Kidney (tissue), 14 donors: Measurements from ENCODE around the gene RGP1. TPM values are rescaled to one million over a fixed set of nuclear protein-coding genes. Genes with fewer than 3 reads are reported as not detected.

Experiments used
- DNase-seq, 5 donors: peaks; one replicate each; pipeline ENCODE4 v3.0.0-alpha.2; 2013 to 2020
- FAIRE-seq: peaks from 2 replicates; lab custom pipeline; 2012; peaks lifted over from hg19 to GRCh38; lab: Jason Lieb, UNC
- H3K27ac ChIP-seq, 2 donors: one replicate each; pipeline ENCODE4 v1.7.0; 2013; ENCODE audit warnings: low read depth in 2 of 2, low read length in 2 of 2, inconsistent platforms in 1 of 2
- H3K27me3 ChIP-seq: one replicate; pipeline ENCODE4 v1.7.1; 2013; ENCODE audit warnings: low read length, inconsistent platforms; ENCODE audit not compliant: control insufficient read depth, insufficient read depth
- H3K36me3 ChIP-seq, 3 donors: one replicate each; pipeline versions ENCODE4 v1.7.0 to v1.7.1; 2013; ENCODE audit warnings: low read length in 3 of 3, control low read depth in 1 of 3, inconsistent platforms in 1 of 3; ENCODE audit not compliant: insufficient read depth in 3 of 3, control insufficient read depth in 2 of 3
- H3K4me1 ChIP-seq, 3 donors: one replicate each; pipeline versions ENCODE4 v1.7.0 to v1.7.1; 2013; ENCODE audit warnings: low read length in 3 of 3, inconsistent platforms in 1 of 3, low read depth in 1 of 3; ENCODE audit not compliant: control insufficient read depth in 2 of 3, insufficient read depth in 2 of 3
- H3K4me3 ChIP-seq, 3 donors: one replicate each; pipeline versions ENCODE4 v1.7.0 to v1.8.1; 2013; ENCODE audit warnings: low read length in 3 of 3, control low read depth in 1 of 3, inconsistent platforms in 1 of 3
- H3K9ac ChIP-seq, 3 donors: one replicate each; pipeline versions ENCODE4 v1.7.0 to v1.7.1; 2013; ENCODE audit warnings: low read length in 3 of 3, control low read depth in 1 of 3, inconsistent platforms in 1 of 3
- H3K9me3 ChIP-seq, 3 donors: one replicate each; pipeline versions ENCODE4 v1.7.0 to v1.7.1; 2013; ENCODE audit warnings: low read length in 3 of 3, control low read depth in 1 of 3, inconsistent platforms in 1 of 3; ENCODE audit not compliant: control insufficient read depth in 2 of 3, insufficient read depth in 1 of 3
- CTCF ChIP-seq: IDR thresholded peaks from 3 replicates; pipeline ENCODE4 v1.5.1; 2012; ENCODE audit warnings: mild to moderate bottlenecking, moderate library complexity, borderline replicate concordance; ENCODE audit not compliant: insufficient read depth; ENCODE audit errors: extremely low read depth
- intact Hi-C: fragments of 100-400 bp; cut with DNase I; formaldehyde crosslinking; loops from one replicate; pipeline ENCODE4 v1.11.1; 2022
- polyA plus RNA-seq: library from polyadenylated mRNA; stranded (reverse); fragments of 350-450 nt; fragmentation: Illumina TruSeq; extraction: RNeasy Lipid Tissue Mini Kit (QIAGEN cat#74804); gene quantifications from one replicate; pipeline ENCODE4 v1.2.3, GENCODE V29; 2014; ENCODE audit warnings: low read depth, low replicate concordance; ENCODE audit not compliant: insufficient read depth
- total RNA-seq: library from RNA; stranded (reverse); fragmentation: NEBNext Ultra II Directional; extraction: Animal tissue kit (Norgen Biotek cat#: 25700); gene quantifications from one replicate; pipeline ENCODE4 v1.2.1, GENCODE V29; 2021
- donor health status: control.
- donor health status: control.
- donor health status: control.
- donor health status: control.
- donor health status: control.
- donor health status: DM: yes; HTN: yes; CAD: no.
- donor health status: Normal renal cell carcinoma (clear cell type).

The RGP1 gene
- total and polyA plus RNA-seq, 2 donors from 2014 or later, result 11.0 to 39.2 TPM

- H3K27ac ChIP-seq, result no peak overlapping the region
- H3K27me3 ChIP-seq, result no peaks in the 10 kb centered on the region
- H3K4me3 ChIP-seq, result no peak overlapping the region
- TF ChIP-seq CTCF, result peak; percentile 91
- no peaks in the 10 kb centered on the region for H3K36me3 ChIP-seq
- FAIRE-seq, result peak; percentile 52
- peaks cover 0 to 9% (median 3%) of the 10 kb centered on the region in 3 donors for H3K4me1 ChIP-seq
- H3K9me3 ChIP-seq, result no peaks in the 10 kb centered on the region
- H3K9ac ChIP-seq, result peak overlapping the region in 1 of 3 donors; percentile 26
- DNase-seq, result peak; percentile 81 to 94 (median 86)
- intact Hi-C loops, result loop anchor here (5.0 kb wide), 1 partner anchor 92 kb away; no protein-coding TSS in a partner anchor
These were observed 41.6 kb downstream of the RGP1 start for GRCh38 chr9:35790385-35791296.

- no peaks in the 10 kb centered on the region for H3K9me3 ChIP-seq
- H3K36me3 ChIP-seq, result no peaks in the 10 kb centered on the region
- TF ChIP-seq CTCF, result no peak
- intact Hi-C loops, result loop anchor here (5.0 kb wide), 1 partner anchor 91 kb away; no protein-coding TSS in a partner anchor
- FAIRE-seq (no peak), DNase-seq (peak; percentile 32 to 86 (median 70))
- H3K27ac ChIP-seq, result no peak within 1 kb of the TSS
- H3K27me3 ChIP-seq, result no peaks in the 10 kb centered on the region
- H3K4me3 ChIP-seq, result peak within 1 kb of the TSS in 2 of 3 donors; percentile 44 to 52
- H3K4me1 ChIP-seq, result peaks cover 0 to 9% (median 3%) of the 10 kb centered on the region in 3 donors
- peak within 1 kb of the TSS in 1 of 3 donors; percentile 78 for H3K9ac ChIP-seq
These were observed 42.3 kb downstream of the RGP1 start, which contains the start of gene NPR2 for GRCh38 chr9:35791297-35791921. NPR2 (plus strand) TSS chr9:35791591; CDS start chr9:35792409, 818 bp downstream.

GRCh38 chr9:35792024-35792813, 43.1 kb downstream of the RGP1 start:
- H3K36me3 ChIP-seq, result no peaks in the 10 kb centered on the region
- peaks cover 0 to 9% (median 3%) of the 10 kb centered on the region in 3 donors for H3K4me1 ChIP-seq
- no peak for TF ChIP-seq CTCF
- no peak overlapping the region for H3K4me3 ChIP-seq
- H3K27me3 ChIP-seq, result no peaks in the 10 kb centered on the region
- FAIRE-seq (no peak), DNase-seq (peak in 1 of 5 donors; percentile 54)
- H3K9ac ChIP-seq, result no peak overlapping the region
- H3K9me3 ChIP-seq, result no peaks in the 10 kb centered on the region
- no peak overlapping the region for H3K27ac ChIP-seq
- intact Hi-C loops, result loop anchor here (5.0 kb wide), 1 partner anchor 90 kb away; no protein-coding TSS in a partner anchor
